Islet precursor cell (in vitro differentiated cells): ENCODE results near the gene JAG1.

Source experiments
- DNase-seq: peaks from one replicate; pipeline ENCODE4 v3.0.0-alpha.2; 2018

Gene JAG1

DNA sequence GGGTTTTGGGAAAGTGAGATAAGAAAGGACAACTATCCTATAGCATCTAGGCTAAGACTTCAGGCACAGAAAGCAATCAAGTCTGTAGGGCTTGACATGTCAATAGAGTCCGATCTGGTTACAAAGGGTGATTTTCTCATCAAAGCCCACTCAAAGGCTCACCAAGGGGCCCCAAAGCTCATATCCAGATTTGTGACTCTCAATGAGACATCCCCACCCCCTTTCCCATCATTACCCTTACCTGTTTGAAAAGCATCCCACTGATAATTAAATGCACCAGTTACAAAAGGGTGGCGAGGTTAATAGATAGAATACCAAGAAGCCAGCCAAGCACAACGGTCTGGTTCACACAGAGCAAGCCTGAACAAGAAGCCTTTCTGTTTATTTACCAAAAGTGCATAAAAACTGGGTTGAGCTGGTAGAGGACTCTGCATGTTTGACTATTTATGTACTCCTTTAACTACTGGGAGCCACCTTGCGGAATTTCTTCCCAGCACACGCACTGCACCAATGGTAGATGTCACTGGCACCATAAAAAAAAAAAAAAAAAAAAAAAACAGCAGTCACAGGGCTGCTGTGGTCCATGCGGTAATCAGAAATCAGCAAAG is 6.1 kb downstream of the JAG1 start:
- DNase-seq: no peak

DNA sequence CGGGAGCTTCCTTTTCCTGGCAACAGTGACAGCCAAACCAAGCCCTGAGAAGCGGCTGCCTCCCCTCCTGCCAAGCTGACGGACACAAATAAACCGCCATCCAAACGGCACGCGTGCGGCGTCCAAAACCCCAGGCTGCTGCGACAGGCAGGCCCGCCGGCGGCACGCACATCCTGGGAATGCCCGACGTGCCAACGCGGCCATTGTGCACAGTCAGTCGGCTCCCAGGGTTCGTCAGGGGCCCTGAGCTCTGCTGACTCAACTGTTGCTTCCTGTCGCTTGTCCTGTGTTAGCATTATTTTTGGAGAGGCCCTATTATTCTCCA is 6.8 kb downstream of the JAG1 start:
- DNase-seq: no peak

DNA sequence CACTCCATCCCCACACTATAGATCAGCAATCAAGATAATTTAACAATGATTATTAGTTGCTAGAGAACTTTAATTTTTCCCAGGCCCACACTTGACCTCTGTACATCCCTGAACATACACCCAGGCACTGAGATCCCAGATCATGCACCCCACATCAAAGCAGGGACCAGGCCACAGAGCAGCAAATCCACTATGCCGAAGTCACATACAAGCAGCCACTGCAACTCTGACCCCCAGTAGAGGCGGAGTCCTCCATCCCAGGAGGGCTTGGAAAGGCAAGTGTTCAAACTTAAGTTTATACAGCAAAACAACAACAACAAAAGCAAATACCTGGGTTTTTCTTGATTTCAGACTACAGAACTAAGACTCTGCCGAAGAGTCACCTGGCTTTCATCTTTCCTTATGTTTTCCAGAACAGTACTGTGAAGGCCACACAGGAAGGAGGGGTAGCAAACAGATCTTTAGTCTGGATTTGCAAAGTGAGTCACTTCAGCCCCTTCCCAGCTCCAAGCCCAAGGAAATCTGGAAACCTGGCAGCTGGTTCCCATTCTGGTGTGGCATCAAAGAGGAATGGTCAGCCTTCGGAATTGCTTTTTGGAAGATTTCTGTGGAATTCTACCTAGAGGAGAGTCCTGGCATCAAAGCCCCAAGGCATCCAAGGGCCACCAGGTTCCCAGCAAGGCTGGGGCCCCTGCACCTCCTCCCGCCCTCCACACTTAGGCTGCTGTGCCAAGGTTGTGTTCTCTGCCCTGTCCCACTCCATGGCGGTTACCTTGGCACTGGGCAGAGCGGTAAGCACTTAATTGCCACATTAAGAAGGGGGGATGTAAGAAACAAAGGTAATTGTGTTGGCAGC is 7.3 kb downstream of the JAG1 start:
- DNase-seq: no peak

DNA sequence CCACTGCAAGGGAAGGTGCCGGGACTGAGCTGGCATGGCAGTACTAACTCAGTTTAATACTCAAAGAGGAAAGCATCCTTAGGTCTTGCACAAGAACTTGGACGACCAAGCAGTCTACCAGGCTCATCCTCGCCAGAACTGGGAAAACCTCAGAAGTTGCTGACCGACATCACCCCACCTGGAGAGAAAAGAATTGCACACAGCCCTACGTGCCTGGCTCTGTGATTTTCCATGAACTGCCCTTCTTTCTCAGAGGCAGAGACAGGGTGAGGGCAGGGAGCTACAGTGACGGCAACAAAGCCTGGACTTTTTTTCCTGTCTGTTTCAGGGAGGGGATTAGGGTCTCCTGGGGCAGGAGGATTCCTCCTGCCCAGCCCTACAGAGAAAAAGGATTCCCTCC is 8.0 kb downstream of the JAG1 start:
- no peak for DNase-seq

DNA sequence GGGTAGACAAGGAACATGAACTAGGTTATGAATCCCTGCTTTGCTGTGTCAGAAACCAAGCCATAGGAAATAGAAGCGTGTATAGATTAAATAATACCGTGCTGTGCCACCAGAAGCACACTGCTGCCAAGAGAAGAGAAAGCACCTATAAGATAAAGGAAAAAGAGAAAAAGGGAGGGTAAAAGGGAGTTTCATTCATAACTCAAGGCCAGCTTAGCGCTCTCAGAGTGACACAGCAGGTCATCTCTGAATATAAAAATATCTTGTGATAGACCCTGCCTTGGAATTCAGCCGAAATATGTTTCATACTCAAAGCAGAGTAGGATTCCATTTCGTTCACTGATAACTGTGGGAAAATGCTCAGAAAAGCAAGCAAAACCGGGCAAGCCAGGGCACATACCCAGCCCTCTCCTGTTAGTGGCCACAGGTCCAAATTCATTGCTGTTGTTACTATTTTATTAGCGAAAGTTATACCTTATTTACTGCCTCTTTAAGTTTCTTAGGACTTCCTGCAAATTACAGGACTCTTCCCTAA is 8.7 kb downstream of the JAG1 start:
- DNase-seq: no peak

DNA sequence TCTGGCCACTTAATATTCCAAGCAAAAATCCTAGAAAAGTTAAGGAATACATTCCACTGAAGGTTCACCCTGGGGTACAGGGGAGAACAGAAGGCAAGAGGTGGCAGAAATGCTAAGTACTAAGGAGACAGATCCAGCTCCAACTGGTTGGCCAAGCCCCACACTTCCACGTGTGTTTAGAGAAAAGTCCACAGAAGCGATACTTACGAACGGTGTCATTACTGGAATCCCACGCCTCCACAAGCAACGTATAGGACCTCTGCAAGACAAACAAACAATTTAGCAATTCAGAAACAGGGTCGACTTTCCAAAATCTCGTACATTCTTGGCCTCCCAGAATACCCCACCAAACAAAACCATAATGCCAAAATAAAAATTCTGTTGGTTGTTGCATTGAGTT is 10.0 kb downstream of the JAG1 start:
- no peak for DNase-seq

DNA sequence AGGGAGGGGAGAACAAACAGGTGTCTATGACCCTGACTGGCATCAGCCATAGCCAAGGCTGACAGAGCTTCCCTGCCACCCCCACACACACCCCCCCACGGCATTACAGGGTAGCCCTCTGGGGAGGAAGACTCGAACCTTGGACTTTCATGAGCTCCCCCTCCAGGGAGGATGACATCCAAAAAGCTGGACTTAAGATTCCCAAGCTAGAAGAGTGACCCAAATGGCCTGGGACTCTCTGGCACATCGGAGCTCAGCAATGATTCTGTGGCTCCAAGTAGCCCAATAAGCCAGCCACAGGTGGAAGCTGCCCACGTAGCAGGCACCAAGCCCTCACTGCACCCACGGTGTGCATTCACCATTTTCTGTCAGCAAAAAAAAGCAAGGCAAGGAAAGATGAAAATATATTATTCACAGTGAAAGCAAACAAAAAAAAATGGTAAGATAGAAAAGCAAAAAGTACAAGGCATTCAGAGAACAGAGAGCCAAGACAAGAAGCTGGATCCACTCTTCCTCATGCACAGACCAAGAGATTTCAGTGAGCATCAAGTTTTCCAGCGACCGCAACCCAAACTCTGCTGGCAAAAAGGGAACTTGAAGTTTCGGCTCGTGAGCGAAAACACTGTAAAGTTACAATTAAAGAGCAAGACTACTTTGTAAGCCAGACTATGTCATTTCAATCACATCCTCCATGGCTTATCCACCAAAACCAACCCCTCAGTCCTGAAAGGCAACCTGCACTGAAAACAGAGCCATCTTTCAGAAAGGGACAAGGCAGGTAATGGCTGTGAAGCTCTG is 10.9 kb downstream of the JAG1 start:
- DNase-seq: no peak

DNA sequence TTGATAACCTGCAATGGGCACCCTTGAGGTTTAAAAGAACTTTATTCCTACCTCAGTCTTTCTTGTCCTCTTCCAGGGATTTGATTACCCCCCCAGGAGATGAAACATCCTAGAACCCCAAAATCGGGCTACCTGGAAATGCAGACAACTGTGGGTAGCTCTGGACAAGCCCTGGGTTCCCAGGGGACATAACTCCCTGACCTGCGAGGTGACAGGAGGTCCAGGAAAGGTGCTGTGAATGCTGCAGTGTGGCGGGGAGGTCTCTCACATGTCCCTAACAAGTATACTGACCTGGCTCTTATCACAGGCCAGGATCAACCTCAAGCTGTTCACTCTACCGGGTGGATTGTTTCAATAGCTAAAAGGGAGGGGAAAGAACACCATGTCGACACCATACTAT is 11.6 kb downstream of the JAG1 start:
- no peak for DNase-seq

DNA sequence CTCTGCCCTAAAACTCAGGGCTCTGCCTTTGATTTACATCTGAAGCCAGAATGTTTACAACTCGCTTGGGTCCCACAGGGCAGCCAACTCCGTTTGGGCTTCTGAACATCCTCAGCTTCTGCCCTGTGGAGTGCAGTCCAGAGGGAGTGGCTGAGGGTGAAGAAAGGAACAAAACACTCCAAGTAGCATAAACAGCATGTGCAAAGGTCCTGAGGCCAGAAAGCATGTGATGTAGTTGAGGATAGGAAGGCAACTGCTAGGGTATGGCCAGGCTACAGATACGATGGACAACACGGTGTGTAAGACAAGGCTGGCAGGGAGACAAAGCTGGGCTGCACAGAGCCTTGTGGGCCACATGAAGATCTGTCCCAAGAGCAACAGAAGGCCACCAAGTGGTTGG is 12.5 kb downstream of the JAG1 start:
- no peak for DNase-seq

DNA sequence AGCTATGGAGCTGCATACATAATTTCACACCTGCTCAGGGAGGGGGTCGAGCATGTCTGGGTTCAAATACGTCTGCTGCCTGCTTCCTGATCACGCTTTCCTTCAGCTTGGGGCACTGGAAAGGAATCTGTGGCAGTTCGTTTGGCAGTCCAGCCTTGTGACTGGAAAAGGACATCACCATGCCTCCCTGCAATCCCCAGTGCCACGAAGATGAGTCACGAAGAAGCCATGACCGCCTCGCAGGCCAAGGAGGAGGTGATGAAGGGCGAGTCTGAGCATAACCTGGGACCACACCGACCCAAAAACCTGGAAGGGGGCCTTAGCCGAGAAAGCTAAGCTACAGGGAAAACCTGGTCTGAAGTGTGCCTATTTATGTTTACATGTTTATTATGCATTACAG is 13.1 kb downstream of the JAG1 start:
- peak; percentile 77 for DNase-seq

DNA sequence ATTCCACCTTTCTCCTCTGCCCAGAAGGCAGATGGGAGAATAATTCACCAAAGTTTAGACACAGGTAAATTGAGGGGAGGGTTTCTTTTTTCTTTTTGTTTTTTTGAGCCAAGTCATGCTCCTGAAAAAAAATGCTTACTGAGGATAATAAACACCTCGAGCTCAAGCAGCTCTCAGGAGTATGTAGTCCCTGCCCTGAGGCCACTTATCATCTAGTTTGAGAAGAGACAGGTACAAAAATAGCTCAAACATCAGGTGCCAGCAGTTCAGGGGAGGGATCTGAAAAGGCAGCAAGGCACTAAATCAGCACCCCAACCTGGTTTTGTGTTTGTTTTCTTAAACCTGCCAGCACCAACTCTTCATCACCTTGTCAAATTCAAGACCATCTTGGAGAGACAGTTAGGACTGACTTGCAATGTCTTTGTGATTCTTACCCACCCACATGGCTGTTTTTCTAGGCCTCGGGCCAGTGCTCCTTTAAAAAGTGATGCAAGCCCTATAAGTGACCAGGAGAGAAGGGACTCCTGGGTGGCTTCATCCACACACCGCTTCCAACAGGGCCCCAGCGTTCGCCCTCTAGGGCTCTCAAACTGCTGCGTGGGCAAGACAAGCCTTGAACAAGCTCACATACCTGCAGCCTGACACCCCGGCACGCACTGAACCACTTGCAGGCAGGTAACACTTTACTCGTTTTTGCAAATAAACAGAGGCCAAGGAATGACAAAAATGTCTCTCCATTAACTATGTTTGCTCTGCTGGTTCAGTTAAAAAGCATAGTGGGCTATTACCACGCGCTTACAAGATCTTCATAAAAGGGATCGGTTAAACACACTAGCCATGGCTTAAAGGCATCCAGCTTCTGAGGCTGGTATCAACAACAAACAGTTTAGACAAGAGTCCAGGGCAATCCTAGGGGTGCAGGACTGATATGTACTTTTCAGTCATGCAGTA is 13.9 kb downstream of the JAG1 start:
- DNase-seq: peak; percentile 81

DNA sequence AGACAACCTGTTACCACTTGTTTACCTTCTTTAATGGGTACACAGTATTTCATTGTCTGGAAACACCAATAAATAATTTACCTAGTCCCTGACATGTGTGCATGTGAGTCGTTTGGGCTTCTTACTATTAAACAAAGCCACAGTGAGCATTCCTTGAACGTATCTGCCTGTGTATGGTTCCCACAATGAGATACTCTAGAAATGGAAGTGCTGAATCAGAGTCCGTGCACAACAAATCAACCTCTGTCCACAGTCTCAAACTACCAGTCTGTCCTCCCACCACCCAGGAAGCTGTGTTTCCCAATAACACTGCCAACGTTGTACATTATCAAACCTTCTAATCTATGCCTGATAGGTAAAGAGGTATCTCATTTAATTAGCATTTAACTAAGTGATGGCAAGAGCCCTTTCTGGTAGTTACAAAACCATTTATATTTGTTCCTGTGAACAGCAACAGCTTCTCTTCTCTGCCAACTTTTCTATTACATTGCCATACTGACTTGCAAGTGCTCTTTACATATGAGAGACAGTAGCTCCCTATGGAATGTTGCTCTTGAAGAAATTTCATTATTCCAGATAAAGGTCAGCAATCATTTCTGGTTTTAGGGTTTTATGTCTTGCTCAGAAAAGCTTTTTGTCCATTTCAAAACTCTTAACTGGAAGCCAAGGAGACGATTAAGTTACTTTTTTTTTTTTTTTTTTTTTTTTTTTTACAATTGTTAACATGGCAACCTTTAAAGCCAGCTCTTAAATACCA is 14.7 kb downstream of the JAG1 start:
- peak; percentile 45 for DNase-seq

DNA sequence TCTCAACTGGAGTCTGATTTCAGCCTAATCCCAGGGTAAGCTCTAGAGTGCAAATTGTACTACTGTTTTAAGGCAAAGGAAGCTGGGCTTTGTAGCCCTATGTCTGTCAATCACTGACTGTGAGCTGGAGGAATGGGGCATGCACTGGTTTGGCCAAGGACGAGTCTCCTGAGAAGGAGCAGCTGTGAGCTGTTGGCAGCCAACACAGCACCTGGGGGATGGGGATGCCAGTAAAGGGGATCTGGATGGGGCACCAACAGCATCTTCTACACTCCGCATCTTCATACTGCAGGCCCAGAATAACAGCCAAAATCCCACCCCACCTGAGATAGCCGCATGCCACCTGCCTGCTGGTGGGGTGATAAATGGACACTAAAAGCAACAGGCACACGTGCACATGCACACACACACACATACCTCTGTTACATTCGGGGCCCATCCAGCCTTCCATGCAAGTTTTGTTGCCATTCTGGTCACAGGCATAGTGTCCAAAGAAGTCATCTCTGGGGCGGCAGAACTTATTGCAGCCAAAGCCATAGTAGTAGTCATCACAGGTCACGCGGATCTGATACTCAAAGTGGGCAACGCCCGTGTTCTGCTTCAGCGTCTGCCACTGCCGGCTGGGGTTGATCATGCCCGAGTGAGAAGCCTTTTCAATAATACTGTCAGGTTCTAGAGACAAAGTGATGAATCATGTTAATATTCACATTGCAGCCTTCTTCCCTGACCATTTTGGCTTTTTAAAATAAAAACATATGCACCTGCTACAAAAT is 15.6 kb downstream of the JAG1 start:
- DNase-seq: no peak

DNA sequence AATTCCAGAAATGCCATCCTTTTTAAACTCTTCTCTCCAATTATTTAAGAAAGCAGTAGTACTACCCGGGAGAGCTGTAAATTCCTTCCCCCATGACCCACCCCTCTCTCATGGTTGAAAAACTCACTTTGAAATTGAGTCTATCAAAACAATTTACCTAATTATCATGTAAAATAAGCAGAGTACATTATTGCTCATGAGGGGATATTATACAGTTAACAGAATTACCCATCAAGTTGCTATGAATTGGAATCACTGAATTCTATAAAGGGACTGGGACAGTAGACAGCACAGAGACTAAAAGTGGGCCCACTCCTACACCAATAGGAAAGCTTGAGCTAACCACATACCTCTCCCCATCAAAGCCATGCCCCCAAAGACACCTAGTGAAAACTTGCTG is 16.3 kb downstream of the JAG1 start:
- no peak for DNase-seq

DNA sequence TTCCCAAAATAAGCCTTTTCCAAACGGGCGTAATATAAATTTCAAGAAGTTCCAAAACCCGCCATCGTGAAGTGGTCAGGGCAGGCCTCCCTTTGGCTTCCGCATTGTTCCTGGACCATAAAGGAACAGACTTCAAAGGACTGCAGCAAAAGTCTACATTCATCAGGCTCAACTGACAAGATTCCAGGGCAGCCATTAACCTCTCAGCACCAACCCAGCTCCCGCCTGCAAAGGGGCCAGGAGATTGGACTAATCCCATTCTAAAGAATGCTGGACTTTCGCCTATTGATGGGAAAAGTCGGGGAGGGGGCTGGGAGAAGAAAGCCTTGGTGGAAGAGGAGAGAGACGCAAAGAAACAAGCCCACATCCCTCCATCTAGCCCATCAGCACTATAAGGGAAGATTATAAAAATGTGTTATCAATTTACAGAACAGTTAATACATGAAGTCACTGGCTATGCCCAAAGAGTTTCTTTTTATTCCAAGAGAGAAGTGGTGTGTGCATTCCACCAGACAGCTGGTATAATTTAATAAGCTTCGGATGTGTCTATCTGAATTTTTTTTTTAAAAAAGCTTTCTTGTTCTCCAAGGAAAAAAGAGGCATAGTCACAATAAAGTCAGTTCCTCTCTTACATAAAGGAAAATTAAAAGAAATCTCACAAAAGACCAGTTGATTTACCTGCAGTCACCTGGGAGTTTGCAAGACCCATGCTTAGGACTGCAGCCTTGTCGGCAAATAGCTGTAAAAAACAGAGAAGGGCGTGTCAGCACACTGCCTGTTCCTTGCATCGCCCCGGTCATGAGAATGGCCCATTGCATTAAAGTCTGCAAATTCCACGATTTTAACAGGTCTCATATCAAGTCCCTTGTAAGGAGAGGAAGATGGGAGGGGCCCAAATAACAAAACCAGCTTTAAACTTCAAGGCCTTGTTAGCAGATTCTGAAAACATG is 17.8 kb downstream of the JAG1 start:
- peak; percentile 88 for DNase-seq

DNA sequence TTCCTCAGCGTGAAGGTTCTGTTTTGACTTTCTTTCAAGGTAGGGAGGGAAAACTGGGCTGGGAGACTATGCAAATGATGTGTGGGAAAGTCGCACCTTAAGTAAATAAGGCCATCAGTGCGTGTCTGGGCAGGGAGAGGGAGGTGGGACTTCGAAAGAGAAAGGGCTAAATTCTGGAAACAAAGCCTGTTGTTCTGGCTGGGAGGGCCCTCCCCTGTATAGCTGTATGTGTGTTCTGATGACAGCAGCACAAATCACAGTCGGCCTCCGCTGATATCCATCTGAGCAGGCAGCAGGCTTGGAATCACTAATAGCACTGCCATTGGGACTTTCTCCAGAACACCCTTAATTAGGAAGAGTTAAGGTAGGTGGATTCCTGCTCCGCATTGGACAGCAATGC is 19.2 kb downstream of the JAG1 start:
- DNase-seq: peak; percentile 92

DNA sequence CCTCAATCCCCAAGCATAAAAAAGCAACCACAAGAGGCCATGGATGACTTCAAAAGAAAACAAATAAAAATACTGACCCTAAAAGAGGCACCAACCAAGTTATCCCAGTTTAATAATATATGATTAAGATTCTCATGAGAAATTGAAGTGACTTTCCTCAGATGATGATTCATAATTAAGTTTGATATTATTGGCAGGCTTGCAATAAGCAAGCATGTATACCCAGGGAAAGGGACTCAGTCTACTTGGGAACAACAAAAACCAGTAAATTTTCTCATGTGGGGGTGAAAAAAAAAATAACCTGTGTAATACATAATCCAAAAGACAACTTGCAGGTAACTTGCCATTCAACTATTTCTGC is 19.6 kb downstream of the JAG1 start:
- no peak for DNase-seq

DNA sequence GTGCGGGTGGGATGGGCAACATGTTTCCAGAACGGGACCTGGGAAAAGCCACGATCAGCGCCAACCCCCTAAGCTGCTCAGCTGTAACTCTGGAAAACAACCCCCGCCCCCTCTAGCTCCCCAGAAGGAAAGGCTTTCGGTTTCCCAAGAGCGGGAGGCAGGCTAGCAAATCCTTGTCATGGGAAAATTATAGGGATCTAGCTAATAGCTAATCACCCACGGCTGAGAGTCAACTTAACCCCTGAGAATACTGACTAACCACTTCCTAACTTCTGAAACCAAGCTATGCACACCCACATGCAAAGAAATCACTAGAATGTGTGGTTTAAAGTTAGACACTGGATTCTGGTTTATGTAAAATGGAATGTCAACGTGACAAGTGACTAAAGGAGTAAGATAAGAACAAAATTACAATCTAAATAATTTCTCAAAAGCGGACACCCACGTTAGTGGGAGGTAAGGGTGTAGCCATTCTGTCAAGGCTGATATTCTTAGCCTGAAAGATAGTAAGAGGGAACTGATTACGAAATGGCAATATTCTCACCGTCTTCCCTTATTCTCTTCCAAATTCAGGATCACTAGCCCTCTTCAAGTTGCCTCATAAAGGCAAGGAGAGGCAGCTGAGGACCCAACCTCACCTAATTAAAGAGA is 20.1 kb downstream of the JAG1 start:
- no peak for DNase-seq

DNA sequence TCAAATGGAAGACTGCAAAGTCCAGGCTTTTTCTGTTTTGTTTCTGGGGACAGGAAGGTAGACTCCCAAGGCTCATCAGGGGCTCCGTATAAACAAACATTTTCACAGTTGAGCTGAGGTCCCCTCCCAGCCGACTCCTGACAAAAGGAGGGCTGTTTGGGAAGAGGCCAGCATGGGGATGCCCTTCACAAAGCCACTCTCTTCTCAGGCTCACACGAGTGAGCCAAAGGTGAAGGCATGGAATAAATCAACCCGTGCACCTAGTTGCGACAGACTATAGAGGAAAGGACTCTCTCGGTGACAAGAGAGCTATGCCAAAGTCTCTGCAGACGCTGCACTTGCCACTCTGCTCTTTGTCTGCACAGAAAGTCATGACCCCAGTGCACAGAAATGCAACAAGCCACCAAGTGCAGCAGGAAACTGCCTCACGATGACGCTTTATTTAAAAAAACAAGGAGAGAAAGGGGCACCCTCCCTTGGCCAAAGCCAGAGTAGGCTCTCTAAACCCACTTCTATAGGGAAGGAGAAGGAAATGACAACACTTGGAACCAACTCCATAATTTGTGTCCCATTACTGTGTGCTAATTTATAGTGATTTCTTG is 21.0 kb downstream of the JAG1 start:
- DNase-seq: no peak
